IMR-90 (cell line): ENCODE measurements around the gene BOLA1. TPM values are rescaled to one million over a fixed set of nuclear protein-coding genes. Genes with fewer than 3 reads are reported as not detected.

Source experiments
- ATAC-seq: fragments of 200-7000 bp; cut with Tn5 transposase; 2 replicates; pipeline ENCODE4 v1.9.1; 2020; ENCODE audit warnings: low read depth, mild to moderate bottlenecking, moderate library complexity
- BruUV-seq: library from RNA; stranded (reverse); fragments of 400-500 nt; replicated peaks from 2 replicates; lab custom pipeline; 2021; lab: Mats Ljungman, UMichigan
- CTCF ChIA-PET: fragments of 300-600 bp; formaldehyde crosslinking; extraction: SDS; loops from one replicate; lab custom pipeline; 2021; ENCODE audit warnings: antibody characterized with exemption; lab: Yijun Ruan, JAX
- POLR2A ChIA-PET: fragments of 300-600 bp; sonication (Branson Sonifier 250); formaldehyde crosslinking; loops from one replicate; lab custom pipeline; 2022; ENCODE audit warnings: antibody characterized with exemption; ENCODE audit not compliant: unreplicated experiment; lab: Charles Lee
- DNase-seq: peaks from one replicate; pipeline ENCODE4 v3.0.0; 2013
- H2AFZ ChIP-seq: replicated peaks from 2 replicates; pipeline ENCODE3; 2013; ENCODE audit warnings: low read length, mild to moderate bottlenecking; ENCODE audit not compliant: poor library complexity
- H2AK5ac ChIP-seq: 2 replicates; pipeline ENCODE4 v1.6.1; 2013; ENCODE audit warnings: low read depth, low read length, inconsistent platforms
- H2AK9ac ChIP-seq: replicated peaks from 2 replicates; pipeline ENCODE3; 2013; ENCODE audit warnings: mild to moderate bottlenecking, low read depth, low read length, moderate library complexity; ENCODE audit not compliant: poor library complexity
- H2BK120ac ChIP-seq: 2 replicates; pipeline ENCODE4 v1.6.1; 2013; ENCODE audit warnings: low read depth, low read length, inconsistent platforms
- H2BK15ac ChIP-seq: 3 replicates; pipeline ENCODE4 v1.6.1; 2013; ENCODE audit warnings: low read depth, low read length, inconsistent platforms
- H2BK20ac ChIP-seq: 2 replicates; pipeline ENCODE4 v1.6.1; 2013; ENCODE audit warnings: low read depth, mild to moderate bottlenecking, inconsistent platforms, low read length, moderate library complexity
- H2BK5ac ChIP-seq: 2 replicates; pipeline ENCODE4 v1.6.1; 2013; ENCODE audit warnings: mild to moderate bottlenecking, low read depth, low read length, inconsistent platforms; ENCODE audit not compliant: poor library complexity, severe bottlenecking
- H3K14ac ChIP-seq: replicated peaks from 2 replicates; pipeline ENCODE4 v1.6.1; 2013; ENCODE audit warnings: low read depth, low read length, inconsistent platforms
- H3K18ac ChIP-seq: 2 replicates; pipeline ENCODE4 v1.6.1; 2013; ENCODE audit warnings: low read depth, low read length, control low read depth
- H3K23ac ChIP-seq: 2 replicates; pipeline ENCODE4 v1.6.1; 2013; ENCODE audit warnings: low read depth, low read length, inconsistent platforms
- H3K27ac ChIP-seq: 2 replicates; pipeline ENCODE4 v1.5.1; 2013; ENCODE audit warnings: mild to moderate bottlenecking, control low read depth, low read length; ENCODE audit not compliant: insufficient read depth
- H3K27me3 ChIP-seq: 2 replicates; pipeline ENCODE4 v1.6.1; 2013; ENCODE audit warnings: low read length; ENCODE audit not compliant: control insufficient read depth, insufficient read depth
- H3K36me3 ChIP-seq: 2 replicates; pipeline ENCODE4 v1.6.1; 2013; ENCODE audit warnings: low read length, mixed read lengths; ENCODE audit not compliant: control insufficient read depth, insufficient read depth
- H3K4ac ChIP-seq: 2 replicates; pipeline ENCODE4 v1.6.1; 2013; ENCODE audit warnings: low read depth, low read length, inconsistent platforms
- H3K4me1 ChIP-seq: 2 replicates; pipeline ENCODE4 v1.6.1; 2013; ENCODE audit warnings: low read length, mixed read lengths; ENCODE audit not compliant: control insufficient read depth, insufficient read depth
- H3K4me2 ChIP-seq: 2 replicates; pipeline ENCODE4 v1.6.1; 2013; ENCODE audit warnings: low read depth, mild to moderate bottlenecking, control low read depth, low read length, moderate library complexity
- H3K4me3 ChIP-seq: 2 replicates; pipeline ENCODE4 v1.5.1; 2013; ENCODE audit warnings: low read depth, mild to moderate bottlenecking, control low read depth, low read length, moderate library complexity; ENCODE audit not compliant: insufficient read depth
- H3K56ac ChIP-seq: 2 replicates; pipeline ENCODE4 v1.6.1; 2013; ENCODE audit warnings: low read length, inconsistent platforms; ENCODE audit not compliant: insufficient read depth; ENCODE audit errors: extremely low read depth
- H3K79me1 ChIP-seq, 2 experiments: 2 replicates each; pipeline ENCODE4 v1.6.1; 2013; ENCODE audit warnings: low read length in 2 of 2, inconsistent platforms in 1 of 2, low read depth in 1 of 2
- H3K9ac ChIP-seq: 2 replicates; pipeline ENCODE4 v1.6.1; 2013; ENCODE audit warnings: low read depth, low read length, control low read depth
- H3K9me1 ChIP-seq: 2 replicates; pipeline ENCODE4 v1.6.1; 2013; ENCODE audit warnings: low read length, inconsistent platforms; ENCODE audit not compliant: insufficient read depth
- H3K9me3 ChIP-seq: 2 replicates; pipeline ENCODE4 v1.6.1; 2013; ENCODE audit warnings: low read length; ENCODE audit not compliant: control insufficient read depth, insufficient read depth
- H4K20me1 ChIP-seq: 2 replicates; pipeline ENCODE4 v1.6.1; 2013; ENCODE audit warnings: low read length, inconsistent platforms; ENCODE audit not compliant: insufficient read depth
- H4K5ac ChIP-seq: 2 replicates; pipeline ENCODE4 v1.6.1; 2013; ENCODE audit warnings: mild to moderate bottlenecking, low read depth, low read length, control low read depth
- H4K8ac ChIP-seq, 2 experiments: 2 replicates each; pipeline ENCODE4 v1.6.1; 2013; ENCODE audit warnings: low read depth in 2 of 2, low read length in 2 of 2, control low read depth in 1 of 2, inconsistent platforms in 1 of 2
- H4K91ac ChIP-seq: 2 replicates; pipeline ENCODE4 v1.6.1; 2013; ENCODE audit warnings: low read depth, low read length, inconsistent platforms; ENCODE audit not compliant: insufficient read depth
- FOS ChIP-seq: fragments of 150-350 bp; IDR thresholded peaks from 2 replicates; pipeline ENCODE4 v1.6.1; 2016; ENCODE audit warnings: low read depth, low read length
- WGBS, 2 experiments: methylation state at CpG; one replicate each; pipeline versions ENCODE4 v1.1.5 to v1.1.7; 2013; ENCODE audit warnings: missing lambda C conversion rate in 2 of 2; ENCODE audit not compliant: insufficient read length in 1 of 2; ENCODE audit errors: extremely low coverage in 2 of 2; 5-methylcytosine and 5-hydroxymethylcytosine counted together
- dilution Hi-C: fragments of 300-500 bp; cut with HindIII; formaldehyde crosslinking; loops from one replicate; pipeline ENCODE4 v1.14.3; 2018; ENCODE audit warnings: low sequenced_read_pairs; ENCODE audit not compliant: unreplicated experiment
- in situ Hi-C: fragments of 300-500 bp; cut with MboI; formaldehyde crosslinking; loops from 3 replicates; pipeline ENCODE4 v1.14.3; 2019; ENCODE audit warnings: low sequenced_read_pairs, inconsistent platforms, mixed read lengths
- intact Hi-C: fragments of 100-400 bp; cut with micrococcal nuclease; formaldehyde crosslinking; loops from 2 replicates; pipeline ENCODE4 v1.10.0; 2022
- polyA plus RNA-seq, 3 experiments: library from polyadenylated mRNA; depleted of rRNA; stranded (reverse); fragments of >200 nt; gene quantifications; 2 replicates each; pipeline ENCODE4 v1.2.3, GENCODE V29; 2012; ENCODE audit warnings: low replicate concordance in 1 of 3
- total RNA-seq: library from RNA; depleted of rRNA; stranded (reverse); fragments of >200 nt; gene quantifications from 2 replicates; pipeline ENCODE4 v1.2.3, GENCODE V29; 2012

Gene BOLA1
- total and polyA plus RNA-seq, 2 of the 4 experiments (the other 2 are of a cell fraction), result 3.4 to 12.6 TPM

- Histone ChIP-seq H4K91ac (no peak overlapping the region), H3K27me3 (no peaks in the 10 kb centered on the region), H3K56ac (no peak overlapping the region), H3K23ac (no peak overlapping the region), H4K5ac (no peak overlapping the region), H3K4me1 (peaks cover 3% of the 10 kb centered on the region), H3K79me1 (peaks cover 26 to 58% of the 10 kb centered on the region in 2 experiments), H4K20me1 (peaks cover 8% of the 10 kb centered on the region; the same call in 1 of the 2 replicates), H3K9me1 (peaks cover 7% of the 10 kb centered on the region; the same call in 1 of the 2 replicates), H3K4me3 (no peak overlapping the region), H3K14ac (no peak overlapping the region), H3K4ac (no peak overlapping the region), H4K8ac (no peak overlapping the region), H2BK5ac (no peak overlapping the region), H2BK15ac (no peak overlapping the region), H2AK9ac (no peak overlapping the region), H3K18ac (no peak overlapping the region), H3K9ac (no peak overlapping the region), H3K9me3 (no peaks in the 10 kb centered on the region), H2AK5ac (no peak overlapping the region), H3K4me2 (no peak overlapping the region), H3K36me3 (peaks cover 33% of the 10 kb centered on the region), H2AFZ (no peak overlapping the region), H3K27ac (no peak overlapping the region), H2BK20ac (no peak overlapping the region), H2BK120ac (no peak overlapping the region)
- intact Hi-C loops (no loop called here), dilution Hi-C loops (no loop called here), in situ Hi-C loops (no loop called here)
- TF ChIP-seq FOS, result no peak
- BruUV-seq, result no TSS peak
- no peak for ATAC-seq
- no CpG with 5 or more reads among the region's 2 CpGs for WGBS, 2 experiments
- CTCF ChIA-PET, result no interaction called here
- POLR2A ChIA-PET, result no interaction called here
- DNase-seq, result no peak
Measured at GRCh38 chr1:149925751-149926150, 26.4 kb downstream of the BOLA1 start.
